Measurements from ENCODE around the gene ZNF417.

- TF ChIP-seq CTCF (IDR thresholded peaks at IDR 0.05) (0 out of 3 replicates have a peak, but pooled peaks have one; percentile 7), MAX (IDR thresholded peaks at IDR 0.05) (peak; percentile 43), JUN (IDR thresholded peaks at IDR 0.05) (no peak), CHD2 (IDR thresholded peaks at IDR 0.05; ENCODE audit: low read length, partially characterized antibody) (no peak), HDAC2 (IDR thresholded peaks at IDR 0.05) (no peak), POLR2A (IDR thresholded peaks at IDR 0.05; ENCODE audit: low read length) (no peak), POLR2AphosphoS2 (conservative IDR thresholded peaks at IDR 0.05; ENCODE audit: low read length) (no peak)
Observed at GRCh38 chr19:57947419-57948134, 31.2 kb upstream of the ZNF417 start, which contains the start of gene ZNF256.

Measured in A549 (cell line).